ENCODE measurements around the gene RERE. TPM values are rescaled to one million over a fixed set of nuclear protein-coding genes. Genes with fewer than 3 reads are reported as not detected.

The RERE gene
- total RNA-seq, 1 donor from 2014 or later, result 76.8 TPM

GRCh38 chr1:8435569-8436071, 381.8 kb downstream of the RERE start:
- TF ChIP-seq, protein P1, sequence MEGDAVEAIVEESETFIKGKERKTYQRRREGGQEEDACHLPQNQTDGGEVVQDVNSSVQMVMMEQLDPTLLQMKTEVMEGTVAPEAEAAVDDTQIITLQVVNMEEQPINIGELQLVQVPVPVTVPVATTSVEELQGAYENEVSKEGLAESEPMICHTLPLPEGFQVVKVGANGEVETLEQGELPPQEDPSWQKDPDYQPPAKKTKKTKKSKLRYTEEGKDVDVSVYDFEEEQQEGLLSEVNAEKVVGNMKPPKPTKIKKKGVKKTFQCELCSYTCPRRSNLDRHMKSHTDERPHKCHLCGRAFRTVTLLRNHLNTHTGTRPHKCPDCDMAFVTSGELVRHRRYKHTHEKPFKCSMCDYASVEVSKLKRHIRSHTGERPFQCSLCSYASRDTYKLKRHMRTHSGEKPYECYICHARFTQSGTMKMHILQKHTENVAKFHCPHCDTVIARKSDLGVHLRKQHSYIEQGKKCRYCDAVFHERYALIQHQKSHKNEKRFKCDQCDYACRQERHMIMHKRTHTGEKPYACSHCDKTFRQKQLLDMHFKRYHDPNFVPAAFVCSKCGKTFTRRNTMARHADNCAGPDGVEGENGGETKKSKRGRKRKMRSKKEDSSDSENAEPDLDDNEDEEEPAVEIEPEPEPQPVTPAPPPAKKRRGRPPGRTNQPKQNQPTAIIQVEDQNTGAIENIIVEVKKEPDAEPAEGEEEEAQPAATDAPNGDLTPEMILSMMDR (IDR thresholded peaks at IDR 0.05), result no peak
- H3K27me3 Mint-ChIP-seq (ENCODE audit: unreplicated experiment), result no peaks in the 10 kb centered on the region
- H3K4me1 Mint-ChIP-seq (ENCODE audit: unreplicated experiment), result peaks cover 19% of the 10 kb centered on the region
- H3K36me3 Mint-ChIP-seq (ENCODE audit: unreplicated experiment), result peaks cover 2% of the 10 kb centered on the region
- H3K4me3 Mint-ChIP-seq (ENCODE audit: unreplicated experiment), result no peak overlapping the region
- no peaks in the 10 kb centered on the region for H3K9me3 Mint-ChIP-seq (ENCODE audit: unreplicated experiment)
- DNase-seq (ENCODE audit: extremely low spot score, unreplicated experiment), result no peak
- H3K27ac Mint-ChIP-seq (ENCODE audit: unreplicated experiment), result no peak overlapping the region

- Mint-ChIP-seq H3K27ac (ENCODE audit: unreplicated experiment) (no peak overlapping the region), H3K4me3 (ENCODE audit: unreplicated experiment) (no peak overlapping the region), H3K4me1 (ENCODE audit: unreplicated experiment) (peaks cover 10% of the 10 kb centered on the region), H3K9me3 (ENCODE audit: unreplicated experiment) (no peaks in the 10 kb centered on the region), H3K27me3 (ENCODE audit: unreplicated experiment) (no peaks in the 10 kb centered on the region), H3K36me3 (ENCODE audit: unreplicated experiment) (peaks cover 2% of the 10 kb centered on the region)
- no peak for DNase-seq (ENCODE audit: extremely low spot score, unreplicated experiment)
- TF ChIP-seq, protein P1 (IDR thresholded peaks at IDR 0.05), result no peak
Measured at GRCh38 chr1:8434101-8434500, 383.3 kb downstream of the RERE start.

GRCh38 chr1:8431784-8432183, 385.7 kb downstream of the RERE start:
- Mint-ChIP-seq H3K4me3 (ENCODE audit: unreplicated experiment) (no peak overlapping the region), H3K9me3 (ENCODE audit: unreplicated experiment) (no peaks in the 10 kb centered on the region), H3K4me1 (ENCODE audit: unreplicated experiment) (no peaks in the 10 kb centered on the region), H3K27me3 (ENCODE audit: unreplicated experiment) (no peaks in the 10 kb centered on the region), H3K36me3 (ENCODE audit: unreplicated experiment) (peaks cover 2% of the 10 kb centered on the region), H3K27ac (ENCODE audit: unreplicated experiment) (no peak overlapping the region)
- TF ChIP-seq, protein P1 (IDR thresholded peaks at IDR 0.05), result no peak
- no peak for DNase-seq (ENCODE audit: extremely low spot score, unreplicated experiment)

DNA sequence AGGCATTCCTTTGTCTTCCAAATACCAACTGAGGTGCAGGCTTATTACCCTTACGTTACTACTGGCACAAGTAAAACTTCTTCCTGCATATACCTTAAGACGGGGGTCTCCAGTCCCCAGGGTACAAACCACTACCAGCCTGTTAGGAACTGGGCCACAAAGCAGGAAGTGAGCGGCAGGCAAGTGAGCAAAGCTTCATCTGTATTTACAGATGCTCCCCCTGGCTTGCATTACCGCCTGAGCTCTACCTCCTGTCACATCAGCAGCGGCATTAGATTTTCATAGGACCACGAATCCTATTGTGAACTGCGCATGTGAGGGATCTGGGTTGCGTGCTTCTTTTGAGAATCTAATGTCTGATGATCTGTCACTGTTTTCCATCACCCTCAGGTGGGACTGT, 386.4 kb downstream of the RERE start:
- H3K27ac Mint-ChIP-seq (ENCODE audit: unreplicated experiment), result no peak overlapping the region
- no peaks in the 10 kb centered on the region for H3K4me1 Mint-ChIP-seq (ENCODE audit: unreplicated experiment)
- no peaks in the 10 kb centered on the region for H3K27me3 Mint-ChIP-seq (ENCODE audit: unreplicated experiment)
- TF ChIP-seq, protein P1 (IDR thresholded peaks at IDR 0.05), result no peak
- DNase-seq (ENCODE audit: extremely low spot score, unreplicated experiment), result no peak
- no peaks in the 10 kb centered on the region for H3K9me3 Mint-ChIP-seq (ENCODE audit: unreplicated experiment)
- no peak overlapping the region for H3K4me3 Mint-ChIP-seq (ENCODE audit: unreplicated experiment)
- H3K36me3 Mint-ChIP-seq (ENCODE audit: unreplicated experiment), result no peaks in the 10 kb centered on the region

- Mint-ChIP-seq H3K27ac (ENCODE audit: unreplicated experiment) (no peak overlapping the region), H3K9me3 (ENCODE audit: unreplicated experiment) (no peaks in the 10 kb centered on the region), H3K36me3 (ENCODE audit: unreplicated experiment) (no peaks in the 10 kb centered on the region), H3K4me3 (ENCODE audit: unreplicated experiment) (no peak overlapping the region), H3K27me3 (ENCODE audit: unreplicated experiment) (no peaks in the 10 kb centered on the region), H3K4me1 (ENCODE audit: unreplicated experiment) (peaks cover under 1% of the 10 kb centered on the region)
- DNase-seq (ENCODE audit: extremely low spot score, unreplicated experiment), result no peak
- TF ChIP-seq, protein P1 (IDR thresholded peaks at IDR 0.05), result no peak
Measured at GRCh38 chr1:8430476-8430875, 387.0 kb downstream of the RERE start.
